Activated T-helper 1 cell treated with anti-CD3 and anti-CD28 coated beads, Interleukin-2, amount 50 U/mL, for 16 hours (primary cell): ENCODE data around the gene MT1A.
A peak's percentile ranks its signal among the peaks of the same experiment; 100 is the strongest.
"Not testable (repeated sequence)": the region's sequence is repeated elsewhere in the genome, so short reads cannot be mapped to it uniquely, and the experiment has no call there.

ENCODE experiments used
- DNase-seq, 2 donors: peaks; one replicate each; pipeline ENCODE4 v3.0.0-alpha.2; 2020; ENCODE audit warnings: low read depth in 1 of 2, low spot score in 1 of 2

The MT1A gene

GRCh38 chr16:56652600-56652999 lies 14.1 kb downstream of the MT1A start:
- no peak for DNase-seq

DNA sequence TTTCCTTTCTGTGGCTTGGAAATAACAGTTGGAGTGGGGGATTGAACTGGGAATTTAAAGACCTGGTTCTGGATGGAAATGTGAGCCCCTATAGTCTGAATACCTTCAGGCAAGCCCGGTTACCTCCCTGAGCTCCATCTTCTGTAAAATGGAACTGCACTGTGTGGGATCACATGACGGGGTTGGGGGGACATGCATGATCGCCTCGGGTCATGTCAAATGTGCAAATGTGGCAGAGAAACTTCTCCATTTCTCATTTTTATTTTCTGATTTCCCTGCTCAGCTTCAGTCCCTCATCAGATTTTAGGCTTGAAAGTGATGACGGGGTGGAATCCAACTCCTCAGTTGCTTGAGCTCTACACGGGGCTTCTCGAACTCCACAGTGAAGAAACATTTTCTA lies 14.8 kb downstream of the MT1A start:
- DNase-seq = no peak

DNA sequence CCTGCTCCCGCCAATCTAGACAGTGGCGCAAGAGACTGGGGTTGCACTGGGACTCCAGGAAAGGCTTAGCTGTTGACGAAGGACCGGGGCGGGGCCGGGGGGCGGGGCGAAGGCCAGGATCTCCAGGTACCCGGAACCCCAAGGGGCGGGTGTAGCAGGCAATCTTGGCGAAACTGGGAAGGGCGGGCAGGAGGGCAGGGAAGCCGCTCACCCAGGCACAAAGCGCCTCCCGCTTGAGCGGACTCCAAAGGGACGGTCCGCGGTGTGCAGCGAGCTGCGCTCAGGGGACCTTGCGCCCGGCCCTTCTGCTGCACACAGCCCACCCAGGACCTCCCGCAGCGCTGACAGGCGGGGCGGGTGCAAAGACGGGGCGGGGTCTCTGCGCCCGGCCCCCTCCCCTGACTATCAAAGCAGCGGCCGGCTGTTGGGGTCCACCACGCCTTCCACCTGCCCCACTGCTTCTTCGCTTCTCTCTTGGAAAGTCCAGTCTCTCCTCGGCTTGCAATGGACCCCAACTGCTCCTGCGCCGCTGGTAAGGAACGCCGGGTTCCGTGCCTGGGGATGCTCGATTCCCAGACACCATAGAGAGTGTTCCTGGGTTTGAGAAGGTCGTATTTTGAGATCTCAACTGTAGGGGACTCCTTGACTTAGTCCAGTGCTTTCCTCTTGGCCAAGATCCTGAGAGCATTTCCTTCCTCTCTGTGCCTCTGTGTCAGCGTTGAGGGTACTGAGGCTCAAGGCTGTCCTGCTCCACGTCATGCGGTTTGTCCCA lies 19.3 kb downstream of the MT1A start, which contains the start of gene MT1F:
Gene MT1F (plus strand): TSS at position 405 of the 772 bp plus-strand sequence. CDS start 100 bp downstream, at position 505.
- DNase-seq = peak; percentile 37 to 57

DNA sequence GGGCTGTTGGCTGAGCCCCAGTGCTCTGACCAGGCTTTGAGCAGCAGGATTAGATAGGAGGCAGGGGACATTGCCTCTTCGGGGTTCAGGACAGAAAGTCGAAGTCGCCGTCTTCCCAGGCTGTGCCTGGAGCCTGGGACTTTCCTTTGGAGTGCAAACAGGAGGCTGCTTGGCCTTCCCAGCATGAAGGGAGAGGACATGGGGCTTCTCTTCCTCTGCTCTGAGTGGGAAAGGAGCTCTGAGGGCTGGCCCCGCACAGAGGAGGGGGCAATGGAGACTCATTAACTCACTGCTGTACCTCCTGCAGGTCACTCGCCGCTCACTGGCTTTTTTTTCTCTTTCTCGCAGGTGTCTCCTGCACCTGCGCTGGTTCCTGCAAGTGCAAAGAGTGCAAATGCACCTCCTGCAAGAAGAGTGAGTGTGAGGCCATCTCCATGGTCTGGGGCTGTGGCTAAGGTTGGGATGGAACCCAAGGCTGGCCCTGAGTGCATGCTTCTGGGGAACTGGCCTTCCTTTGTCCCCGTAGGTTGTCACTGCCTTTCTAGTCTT lies 19.9 kb downstream of the MT1A start:
- no peak for DNase-seq

- no peak for DNase-seq
These were observed 24.2 kb downstream of the MT1A start for GRCh38 chr16:56662357-56663354.

- no peak for DNase-seq
These were observed 26.0 kb downstream of the MT1A start for GRCh38 chr16:56664506-56664905.

DNA sequence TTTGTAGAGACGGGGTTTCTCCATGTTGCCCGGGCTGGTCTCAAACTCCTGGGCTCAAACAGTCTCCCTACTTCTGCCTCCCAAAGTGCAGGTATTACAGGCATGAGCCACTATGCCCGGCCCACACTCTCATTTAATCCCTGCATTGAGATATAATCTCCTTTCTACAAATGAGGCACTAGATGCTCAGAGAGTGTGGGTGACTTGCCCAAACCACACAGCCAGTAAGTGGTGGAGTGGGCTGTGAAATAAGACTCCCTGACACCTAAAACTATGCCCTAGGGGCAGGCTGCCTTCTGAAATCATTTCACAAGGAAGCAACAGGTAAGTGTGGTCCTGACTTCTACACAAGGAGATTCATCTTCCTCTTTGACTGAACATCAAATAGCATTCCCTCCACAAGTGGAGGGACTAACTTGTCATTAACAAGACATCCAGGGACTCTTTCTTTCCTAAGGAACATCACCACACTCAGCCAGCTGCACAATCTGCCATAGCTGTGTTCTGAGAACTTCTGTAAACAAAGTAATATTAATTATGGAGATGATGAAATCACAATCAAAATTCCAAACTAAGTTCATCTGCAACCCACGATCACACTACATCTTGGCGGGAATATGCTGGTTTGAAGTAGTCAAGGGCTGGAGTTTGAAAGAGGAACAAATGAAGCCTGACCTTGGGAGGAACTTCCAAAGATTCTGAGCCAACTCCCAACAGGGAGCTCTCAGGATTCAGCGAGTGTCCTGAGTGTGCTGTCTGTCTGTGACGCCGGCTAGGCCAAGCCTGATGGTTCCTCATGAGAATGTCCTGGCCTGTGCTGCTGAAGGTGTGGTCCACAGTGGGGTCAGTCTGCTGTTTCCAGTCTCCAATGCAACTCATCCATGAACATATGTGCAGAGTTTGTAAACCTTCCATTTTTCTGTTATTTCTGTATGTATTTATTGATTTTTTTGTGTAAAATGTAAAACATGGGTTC lies 27.1 kb downstream of the MT1A start:
- DNase-seq = not testable (repeated sequence)

- no peak for DNase-seq
These were observed 29.4 kb downstream of the MT1A start, which contains the start of gene MT1G for GRCh38 chr16:56667581-56668571. Gene MT1G (minus strand): TSS chr16:56668065. CDS start chr16:56667993, 72 bp downstream.

DNA sequence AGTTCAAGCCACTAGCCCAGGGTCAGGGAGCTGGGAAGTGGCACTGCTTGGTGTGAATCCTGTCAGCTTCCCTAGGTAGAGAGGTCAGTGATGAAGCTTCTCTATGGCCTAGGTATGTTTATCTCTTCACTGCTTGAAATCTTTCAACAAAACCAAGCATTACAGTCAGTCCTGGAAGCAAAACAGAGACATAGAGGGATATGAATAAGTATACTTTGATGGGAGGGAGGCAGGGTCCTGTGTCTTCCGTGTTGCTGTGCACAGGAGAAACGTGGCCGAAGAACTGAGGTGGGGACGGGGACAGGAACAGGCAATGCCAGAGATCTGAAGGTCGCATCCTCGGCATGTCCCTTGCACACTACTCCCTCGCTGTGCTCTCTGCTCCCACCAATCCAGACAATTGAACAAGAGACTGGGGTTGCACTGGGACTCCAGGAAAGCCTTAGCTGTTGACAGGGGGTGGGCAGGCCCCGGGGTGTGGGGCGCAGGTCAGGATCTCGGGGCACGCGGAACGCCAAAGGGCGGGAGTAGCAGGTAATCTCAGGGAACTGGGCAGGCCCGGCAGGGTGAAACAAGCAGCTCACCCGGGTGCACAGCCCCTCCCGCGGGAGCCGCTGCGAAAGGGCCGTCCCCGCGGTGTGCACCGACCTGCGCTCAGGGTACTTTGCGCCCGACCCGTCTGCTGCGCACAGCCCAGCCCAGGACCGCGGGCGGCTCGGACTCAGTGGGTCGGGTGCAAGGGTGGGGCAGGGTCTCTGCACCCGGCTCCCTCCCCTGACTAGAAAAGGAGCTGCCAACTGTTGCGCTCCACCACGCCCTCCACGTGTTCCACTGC lies 30.8 kb downstream of the MT1A start, which contains the start of gene MT1H:
Gene MT1H (plus strand): TSS at position 810 of the 835 bp plus-strand sequence. CDS start 71 bp downstream, outside the sequence.
- no peak for DNase-seq

GRCh38 chr16:56669840-56670619 lies 31.6 kb downstream of the MT1A start:
- DNase-seq = no peak

- no peak for DNase-seq
These were observed 32.1 kb downstream of the MT1A start for GRCh38 chr16:56670620-56670934.

- not testable (repeated sequence) for DNase-seq
These were observed 33.2 kb downstream of the MT1A start for GRCh38 chr16:56671691-56672090.

DNA sequence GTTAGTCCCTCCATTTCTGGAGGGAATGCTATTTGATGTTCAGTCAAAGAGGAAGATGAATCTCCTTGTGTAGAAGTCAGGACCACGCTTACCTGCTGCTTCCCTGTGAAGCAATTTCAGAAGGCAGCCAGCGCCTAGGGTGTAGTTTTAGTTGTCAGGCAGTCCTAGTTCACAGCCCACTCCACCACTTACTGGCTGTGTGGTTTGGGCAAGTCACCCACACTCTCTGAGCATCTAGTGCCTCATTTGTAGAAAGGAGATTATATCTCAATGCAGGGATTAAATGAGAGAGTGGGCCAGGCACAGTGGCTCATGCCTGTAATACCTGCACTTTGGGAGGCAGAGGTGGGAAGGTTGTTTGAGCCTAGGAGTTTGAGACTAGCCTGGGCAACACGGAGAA lies 33.7 kb downstream of the MT1A start:
- DNase-seq = not testable (repeated sequence)

GRCh38 chr16:56672761-56673536 lies 34.5 kb downstream of the MT1A start:
- no peak for DNase-seq

GRCh38 chr16:56673921-56674320 lies 35.5 kb downstream of the MT1A start:
- no peak for DNase-seq

DNA sequence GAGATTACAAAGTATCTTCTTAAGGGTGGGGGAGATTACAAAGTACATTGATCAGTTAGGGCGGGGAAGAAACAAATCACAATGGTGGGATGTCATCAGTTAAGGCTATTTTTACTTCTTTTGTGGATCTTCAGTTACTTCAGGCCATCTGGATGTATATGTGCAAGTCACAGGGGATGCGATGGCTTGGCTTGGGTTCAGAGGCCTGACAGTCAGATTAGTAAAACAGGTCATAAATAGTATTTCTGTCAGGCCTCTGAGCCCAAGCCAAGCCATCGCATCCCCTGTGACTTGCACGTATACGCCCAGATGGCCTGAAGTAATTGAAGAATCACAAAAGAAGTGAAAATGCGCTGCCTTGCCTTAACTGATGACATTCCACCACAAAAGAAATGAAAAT lies 36.1 kb downstream of the MT1A start:
- not testable (repeated sequence) for DNase-seq
